Iris pigment epithelial cell (primary cell): ENCODE results near the gene CHMP4A.
"Not testable (repeated sequence)": the region's sequence is repeated elsewhere in the genome, so short reads cannot be mapped to it uniquely, and the experiment has no call there.

Source experiments
- DNase-seq: peaks from one replicate; pipeline ENCODE4 v3.0.0-alpha.2; 2011; ENCODE audit warnings: low read depth

CHMP4A gene

DNA sequence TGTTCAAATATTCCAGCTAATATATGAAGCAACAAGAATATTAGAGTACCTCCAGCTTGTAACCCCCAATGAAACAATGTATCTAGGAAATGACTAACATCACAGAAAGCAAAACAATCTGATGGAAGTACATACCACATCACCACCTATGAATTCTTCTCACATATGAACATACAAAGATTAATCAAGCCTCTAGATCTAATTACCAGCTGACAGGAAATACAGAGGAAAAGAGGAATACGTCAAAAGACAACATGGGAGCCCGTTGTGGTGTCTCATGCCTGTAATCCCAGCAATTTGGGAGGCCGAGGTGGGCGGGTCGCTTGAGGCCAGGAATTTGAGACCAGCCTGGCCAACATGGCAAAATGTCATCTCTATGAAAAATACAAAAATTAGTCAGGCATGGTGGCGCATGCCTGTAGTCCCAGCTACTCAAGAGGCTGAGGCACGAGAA is 11.4 kb upstream of the CHMP4A start:
- peak; percentile 95 for DNase-seq

DNA sequence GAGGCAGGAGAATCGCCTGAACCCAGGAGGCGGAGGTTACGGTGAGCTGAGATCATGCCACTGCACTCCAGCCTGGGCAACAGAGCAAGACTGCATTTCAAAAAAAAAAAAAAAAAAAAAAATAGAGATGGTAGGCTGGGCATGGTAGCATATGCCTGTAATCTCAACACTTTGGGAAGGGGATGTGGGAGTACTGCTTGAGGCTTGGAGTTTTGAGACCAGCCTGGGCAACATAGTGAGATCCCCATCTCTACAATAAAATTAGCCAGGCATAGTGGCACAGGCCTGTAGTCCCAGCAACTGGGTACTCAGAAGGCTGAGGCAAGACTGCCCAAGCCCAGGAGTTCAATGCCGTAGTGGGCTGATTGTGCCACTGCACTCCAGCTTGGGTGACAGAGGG is 9.7 kb upstream of the CHMP4A start:
- DNase-seq: not testable (repeated sequence)

DNA sequence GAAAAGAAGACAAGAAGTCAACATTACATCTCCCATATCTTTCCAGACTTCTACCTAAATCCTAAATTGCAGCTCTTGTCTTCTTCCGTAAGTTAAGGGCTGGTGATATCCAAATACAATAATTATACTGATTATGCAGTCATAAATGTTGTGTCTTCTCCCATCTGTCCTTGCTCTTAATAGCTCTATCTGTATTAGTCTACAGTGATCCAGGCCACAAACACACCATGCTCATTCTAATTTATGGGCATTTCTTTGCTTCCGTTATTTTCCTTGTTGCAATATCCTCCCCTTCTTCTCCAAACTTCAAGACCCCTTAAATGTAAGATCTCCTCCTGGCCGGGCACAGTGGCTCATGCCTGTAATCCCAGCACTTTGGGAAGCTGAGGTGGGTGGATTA is 6.2 kb upstream of the CHMP4A start:
- DNase-seq: no peak

- DNase-seq: no peak
These were observed 5.8 kb upstream of the CHMP4A start for GRCh38 chr14:24219080-24219479.

DNA sequence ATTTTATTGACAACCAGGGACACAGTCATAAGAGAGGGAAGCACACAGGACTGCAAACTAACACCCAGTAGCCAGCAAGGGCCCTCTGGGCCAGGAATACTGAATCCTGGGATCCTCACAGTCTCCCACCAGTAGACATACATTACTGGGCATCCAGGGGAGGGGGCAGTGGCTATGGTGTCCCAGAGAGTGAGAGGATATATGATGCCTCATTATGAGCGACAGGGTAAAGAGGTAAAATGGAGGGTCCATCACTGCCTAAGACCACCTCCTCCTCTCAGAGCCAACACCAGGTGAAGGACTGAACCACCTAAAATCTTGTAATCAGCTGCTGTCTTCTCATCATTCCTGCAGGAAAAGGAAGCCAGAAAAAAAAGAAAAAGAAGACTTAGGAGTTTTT is 3.6 kb upstream of the CHMP4A start:
- not testable (repeated sequence) for DNase-seq

DNA sequence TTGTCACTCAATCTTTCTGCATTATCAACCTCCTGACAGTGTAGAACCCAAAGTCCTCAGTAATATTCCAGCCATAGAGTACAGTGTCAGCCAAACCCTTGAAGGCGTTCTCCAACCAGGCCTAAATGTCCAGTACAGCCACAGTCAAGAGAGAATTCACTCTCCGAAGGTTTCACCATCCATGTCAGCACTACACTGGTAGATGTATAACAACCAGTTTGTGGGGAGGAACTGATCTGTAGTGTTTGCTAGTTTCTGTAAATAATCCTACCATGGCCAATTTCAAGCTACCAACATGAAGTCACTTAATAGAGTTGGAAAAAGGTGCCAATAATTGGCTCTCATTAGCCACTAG is 3.0 kb upstream of the CHMP4A start:
- no peak for DNase-seq

DNA sequence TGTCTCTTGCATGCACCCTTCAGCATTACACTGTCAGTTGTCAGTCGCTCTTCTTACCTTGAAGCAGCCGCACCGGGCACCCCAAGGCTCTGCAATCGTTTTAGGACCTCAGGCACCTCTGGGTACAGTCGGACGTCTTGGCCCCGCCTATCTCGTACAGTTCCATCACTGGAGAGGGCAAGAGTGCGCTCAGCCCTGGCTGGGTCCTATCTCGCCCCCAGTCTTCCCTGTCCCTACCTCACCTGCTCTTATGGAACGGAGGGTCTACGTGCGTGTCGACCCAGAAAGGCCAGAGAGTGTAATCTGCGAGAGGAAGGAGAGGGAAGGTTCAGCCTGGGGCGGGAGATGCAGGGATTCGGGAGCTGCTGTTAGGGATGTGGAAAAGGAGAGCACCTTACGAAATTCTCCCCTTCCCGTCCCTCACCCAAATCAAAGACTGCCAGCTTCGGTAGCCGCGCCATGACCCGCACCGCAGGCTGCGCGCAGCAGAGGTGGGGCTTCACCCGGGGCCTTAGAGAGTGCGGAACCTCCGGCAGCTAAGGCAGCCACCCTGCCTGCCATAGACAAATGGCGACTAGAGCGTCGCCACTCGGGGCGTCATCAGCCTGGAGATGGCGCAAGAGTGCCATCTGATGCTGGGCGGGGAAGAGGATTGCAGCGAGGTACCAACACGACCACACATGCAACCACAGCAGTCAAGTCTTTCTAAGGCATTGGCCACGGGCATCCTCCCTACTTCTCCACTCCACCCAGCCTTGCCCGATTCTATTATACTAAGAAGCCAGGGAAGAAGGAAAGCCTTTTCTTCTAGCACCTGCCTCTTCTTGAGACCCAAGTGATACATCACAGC is 2.4 kb upstream of the CHMP4A start, which contains the start of gene MDP1:
TSS of gene MDP1 (minus strand) at position 572 of the 850 bp plus-strand sequence. CDS start at position 461, 111 bp downstream.
- DNase-seq: peak; percentile 82

DNA sequence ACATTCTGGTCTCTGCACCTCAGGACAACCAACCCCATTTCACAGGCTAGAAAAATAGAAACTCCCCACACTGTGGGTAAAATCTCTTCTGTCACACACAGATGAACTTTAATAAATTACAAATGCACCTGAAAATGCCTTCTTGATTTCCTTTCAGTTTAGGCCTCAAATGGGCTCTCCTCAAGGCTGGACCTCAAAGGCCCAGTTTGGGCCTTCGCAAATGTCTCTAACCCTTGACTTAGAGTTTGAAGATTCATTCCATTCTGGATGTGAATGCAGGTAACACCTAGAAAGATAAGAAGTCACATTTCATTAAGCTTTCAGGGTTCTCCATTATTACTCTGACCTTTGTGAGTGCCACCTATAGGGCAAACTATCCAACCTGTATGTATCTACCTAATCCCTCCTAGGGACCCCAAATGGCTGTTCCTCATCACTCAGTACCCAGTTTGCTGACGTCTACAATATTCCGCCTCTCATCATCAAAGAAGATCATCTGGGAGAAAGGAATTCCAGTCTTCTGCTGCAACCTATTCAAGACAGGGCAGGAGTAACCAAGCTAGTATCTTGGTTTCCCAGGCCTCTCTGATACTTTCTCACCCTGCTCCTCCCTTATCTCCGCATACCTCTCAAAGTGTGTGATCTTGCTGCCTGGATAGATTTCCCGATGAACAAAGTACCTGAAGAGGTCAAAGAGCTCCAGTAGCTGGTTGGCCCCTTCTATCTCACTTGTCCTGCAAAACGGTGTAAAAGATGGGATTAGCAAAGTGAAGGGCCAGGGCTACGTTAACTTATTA is 776 bp upstream of the CHMP4A start:
- no peak for DNase-seq

GRCh38 chr14:24211311-24211710 is 2.0 kb downstream of the CHMP4A start:
- DNase-seq: no peak

- DNase-seq: no peak
These were observed 5.7 kb downstream of the CHMP4A start for GRCh38 chr14:24207625-24208024.

DNA sequence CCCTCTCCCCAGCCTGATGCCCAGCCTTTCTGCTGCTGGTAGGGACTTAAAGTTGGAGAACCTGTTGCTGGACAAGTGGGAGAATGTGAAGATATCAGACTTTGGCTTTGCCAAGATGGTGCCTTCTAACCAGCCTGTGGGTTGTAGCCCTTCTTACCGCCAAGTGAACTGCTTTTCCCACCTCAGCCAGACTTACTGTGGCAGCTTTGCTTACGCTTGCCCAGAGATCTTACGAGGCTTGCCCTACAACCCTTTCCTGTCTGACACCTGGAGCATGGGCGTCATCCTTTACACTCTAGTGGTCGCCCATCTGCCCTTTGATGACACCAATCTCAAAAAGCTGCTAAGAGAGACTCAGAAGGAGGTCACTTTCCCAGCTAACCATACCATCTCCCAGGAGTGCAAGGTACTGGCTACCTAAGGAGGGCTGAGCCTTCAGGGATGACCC is 6.2 kb downstream of the CHMP4A start:
- DNase-seq: no peak

DNA sequence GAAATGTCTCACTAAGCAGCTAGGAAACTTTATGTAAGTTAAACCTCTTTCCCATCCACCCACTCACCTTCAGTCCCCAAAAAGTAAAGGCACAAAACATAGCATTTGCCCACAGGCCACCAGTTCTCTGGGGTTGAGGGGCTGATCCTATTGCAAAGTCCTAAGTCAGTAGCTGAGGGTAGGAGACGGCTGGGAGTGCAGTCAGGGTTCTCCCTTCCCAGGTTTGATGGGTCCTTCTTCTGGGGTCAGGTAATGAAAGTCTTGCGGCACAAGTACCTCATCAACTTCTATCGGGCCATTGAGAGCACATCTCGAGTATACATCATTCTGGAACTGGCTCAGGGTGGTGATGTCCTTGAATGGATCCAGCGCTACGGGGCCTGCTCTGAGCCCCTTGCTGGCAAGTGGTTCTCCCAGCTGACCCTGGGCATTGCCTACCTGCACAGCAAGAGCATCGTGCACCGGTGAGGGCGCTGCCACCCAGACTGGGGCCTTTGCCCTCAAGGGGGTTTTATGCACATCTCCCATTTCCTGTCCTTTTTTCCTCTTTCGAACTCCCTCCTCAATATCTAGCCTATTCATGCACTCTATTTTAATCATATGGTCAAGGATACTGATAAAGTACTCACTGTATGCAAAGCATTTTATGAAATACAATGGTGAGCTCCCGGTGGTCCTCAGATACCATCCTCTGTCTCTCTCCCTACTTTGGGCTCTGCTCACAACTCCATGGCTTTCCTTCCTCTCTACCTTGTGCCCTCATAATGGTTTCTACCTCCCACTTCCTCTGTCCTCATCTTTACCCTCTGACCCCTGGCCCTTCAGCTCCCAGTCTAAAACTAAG is 6.8 kb downstream of the CHMP4A start:
- DNase-seq: no peak

- DNase-seq: no peak
These were observed 8.8 kb downstream of the CHMP4A start for GRCh38 chr14:24204163-24205146.

DNA sequence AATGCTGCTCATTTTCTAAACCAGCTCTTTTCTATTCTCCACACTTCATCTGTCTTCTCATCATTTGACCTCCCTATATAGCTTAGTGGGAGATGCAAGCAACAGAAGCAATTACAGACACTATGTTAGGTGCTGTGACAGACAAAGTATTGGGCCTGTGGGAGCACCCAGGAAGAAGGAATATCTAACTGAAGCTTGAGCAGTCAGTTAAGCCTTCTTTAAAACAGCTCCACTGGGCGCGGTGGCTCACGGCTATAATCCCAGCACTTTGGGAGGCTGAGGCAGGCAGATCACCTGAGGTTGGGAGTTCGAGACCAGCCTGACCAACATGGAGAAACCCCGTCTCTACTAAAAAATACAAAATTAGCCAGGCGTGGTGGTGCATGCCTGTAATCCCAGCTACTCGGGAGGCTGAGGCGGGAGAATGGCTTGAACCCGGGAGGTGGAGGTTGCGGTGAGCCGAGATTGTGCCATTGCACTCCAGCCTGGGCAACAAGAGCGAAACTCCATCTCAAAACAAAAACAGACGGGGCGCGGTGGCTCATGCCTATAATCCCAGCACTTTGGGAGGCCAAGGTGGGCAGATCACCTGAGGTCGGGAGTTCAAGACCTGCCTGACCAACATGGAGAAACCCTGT is 9.9 kb downstream of the CHMP4A start:
- not testable (repeated sequence) for DNase-seq

GRCh38 chr14:24202538-24202937 is 10.8 kb downstream of the CHMP4A start:
- not testable (repeated sequence) for DNase-seq

DNA sequence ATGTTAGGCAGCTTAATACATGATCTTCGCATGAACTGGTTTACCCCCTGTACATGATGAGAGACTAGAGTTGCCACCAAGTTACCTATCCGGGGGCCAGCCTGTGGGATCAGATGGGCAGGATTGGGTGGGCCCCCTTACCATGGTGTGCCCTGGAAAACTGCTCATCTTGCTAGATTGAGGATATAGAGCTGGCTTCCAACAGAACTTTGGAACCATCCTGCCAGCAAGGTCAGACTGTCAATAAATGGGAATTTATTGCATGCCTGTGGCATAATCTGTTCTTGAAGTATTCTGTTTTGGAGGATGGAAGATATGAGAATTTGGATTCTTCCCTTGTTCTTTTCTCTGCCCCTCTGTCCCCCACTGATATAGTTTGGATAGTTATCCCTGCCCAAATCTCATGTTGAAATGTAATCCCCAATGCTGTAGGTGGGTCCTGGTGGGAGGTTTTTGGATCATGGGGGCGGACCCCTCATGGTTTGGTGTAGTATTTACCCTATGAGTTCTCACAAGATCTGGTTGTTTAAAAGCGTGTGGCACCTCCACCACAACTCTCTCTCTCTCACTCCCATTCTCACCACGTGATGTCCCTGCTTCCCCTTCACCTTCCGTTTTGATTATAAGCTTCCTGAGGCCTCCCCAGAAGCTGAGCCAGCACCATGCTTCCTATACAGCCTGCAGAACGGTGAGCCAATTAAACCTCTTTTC is 14.3 kb downstream of the CHMP4A start:
- DNase-seq: no peak

DNA sequence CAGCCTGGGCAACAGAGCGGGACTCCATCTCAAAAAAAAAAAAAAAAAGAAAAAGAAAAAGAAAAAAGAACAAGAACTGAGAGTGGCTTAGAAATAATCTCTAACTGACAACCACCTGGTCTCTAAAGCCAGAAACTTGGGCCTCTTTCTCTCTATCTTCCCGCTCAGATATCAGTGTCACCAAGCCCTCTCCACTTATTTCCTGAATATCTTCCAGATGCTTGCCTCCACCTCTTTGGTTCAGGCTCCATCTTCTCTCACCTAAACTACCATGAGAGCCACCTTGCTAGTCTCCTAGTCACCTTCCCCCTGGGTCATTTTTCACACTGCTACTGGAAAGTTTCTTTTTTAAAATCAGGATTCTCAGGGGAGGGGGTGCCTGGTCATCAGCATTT is 16.2 kb downstream of the CHMP4A start:
- DNase-seq: no peak

DNA sequence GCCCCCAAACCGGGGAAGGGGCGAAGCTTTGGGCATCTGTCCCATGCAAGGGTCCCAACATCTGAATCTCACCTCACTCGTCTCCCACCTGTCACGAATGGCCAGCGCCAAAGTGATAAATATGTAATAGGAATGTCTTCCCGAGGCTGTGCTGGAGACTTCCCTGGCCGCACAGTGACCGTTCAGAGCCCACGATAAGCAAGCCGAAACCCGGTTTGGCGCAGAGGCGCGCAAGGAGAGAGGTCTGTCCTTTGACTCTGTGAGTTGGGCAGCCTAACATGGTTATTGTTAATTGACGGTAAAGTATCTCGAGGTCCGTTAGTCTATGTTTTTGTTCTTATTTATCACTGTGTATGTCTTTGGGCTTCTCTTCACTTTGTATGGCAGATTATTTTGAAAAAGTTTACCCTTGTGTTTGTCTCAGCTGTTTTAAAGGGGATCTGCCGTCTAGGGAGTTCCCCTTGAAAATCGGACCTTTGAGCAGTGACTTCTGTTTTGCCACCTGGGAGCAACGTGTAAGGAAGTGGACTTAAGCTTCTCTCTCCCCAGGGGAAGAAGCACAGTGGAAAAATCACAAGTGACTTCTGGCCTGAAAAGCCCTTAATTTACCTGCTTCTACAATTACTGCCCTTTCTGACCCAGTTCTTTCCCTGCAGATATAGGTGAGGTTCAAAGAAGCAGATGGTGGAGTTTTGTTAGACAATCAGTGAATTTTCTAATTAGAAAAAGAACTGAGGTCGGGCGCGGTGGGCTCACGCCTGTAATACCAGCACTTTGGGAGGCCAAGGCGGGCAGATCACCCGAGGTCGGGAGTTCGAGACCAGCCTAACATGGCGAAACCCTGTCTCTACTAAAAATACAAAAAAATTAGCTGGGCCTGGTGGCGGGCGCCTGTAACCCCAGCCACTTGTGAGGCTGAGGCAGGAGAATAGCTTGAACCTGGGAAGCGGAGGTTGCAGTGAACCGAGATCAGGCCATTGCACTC is 16.9 kb downstream of the CHMP4A start:
- peak; percentile 42 for DNase-seq
